Heart left ventricle (tissue), 13 donors: Measurements from ENCODE around the gene TMEM247.

Source experiments
- CTCF ChIP-seq, 12 donors: fragments of 200-600 bp; sonication (generic) in 4 of 12; IDR thresholded peaks; one replicate each; pipeline versions ENCODE4 v1.5.0 to v1.8.0; 2018 to 2022; ENCODE audit warnings: antibody characterized with exemption in 12 of 12, mild to moderate bottlenecking in 5 of 12
- POLR2A ChIP-seq, 2 donors: fragments of 450-650 bp; IDR thresholded peaks; one replicate each; pipeline ENCODE4 v1.6.1; 2017; ENCODE audit warnings: antibody characterized with exemption in 2 of 2, mild to moderate bottlenecking in 2 of 2, moderate library complexity in 2 of 2
- donor health status: ischemic (EF 13 %, LVEDD 7.1; RV severe dilation, severe dysfunction).
- donor health status: DM: no; HTN: yes; CAD: no.
- donor health status: DM: no; HTN: no; CAD: no.
- donor health status: ischemic (EF 25% LVEDD 6.9; RV normal size, moderate dysfunction).
- donor health status: ischemic (EF 25% LVEDD 5.7; RV mildly dilated, moderate dysfunction).
- donor health status: ischemic (EF 35%, LVEDD 5.7; RV mildly dilated, moderate dysfunction).
- donor health status: nonischemic (EF 11% LVEDD 7.7; RV severe dilation, severe dysfunction).
- donor health status: DM: yes; HTN: yes; CAD: no.
- donor health status: PGD.
- donor health status: ischemic (EF 29% LVEDD 5.4; RV normal size, mild dysfunction).
- donor health status: nonischemic (EF 23%, LVEDD 6.1; RV moderate dilation, normal function).

DNA sequence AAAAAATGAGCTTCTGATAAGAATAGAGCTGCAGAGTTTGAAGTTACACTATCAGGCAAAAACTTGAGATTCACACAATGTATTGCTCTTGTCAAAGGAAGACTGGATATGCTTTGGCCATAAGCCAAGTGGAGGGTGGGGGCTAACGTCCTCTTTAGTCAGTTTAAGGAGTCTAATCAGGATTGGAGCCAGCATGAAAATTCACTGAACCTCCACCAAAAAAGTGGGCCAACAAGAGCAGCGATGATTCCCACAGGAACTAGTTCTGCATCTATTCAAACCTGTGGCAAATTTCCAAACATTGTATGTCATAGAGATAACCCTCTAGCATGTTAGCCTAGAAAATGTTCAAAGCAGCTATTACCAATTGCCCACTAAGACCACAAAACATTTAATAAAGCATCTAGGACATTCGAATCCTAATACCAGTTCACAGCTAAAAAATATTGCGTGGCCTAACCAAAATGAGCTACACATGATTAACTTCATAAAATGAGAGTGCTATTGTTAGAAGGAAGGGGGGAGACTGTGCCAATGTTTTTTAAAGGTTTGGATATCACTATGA, 43.5 kb upstream of the TMEM247 start:
- TF ChIP-seq POLR2A (IDR thresholded peaks at IDR 0.05) (no peak), CTCF (IDR thresholded peaks at IDR 0.05) (no peak)
